ENCODE results near the gene VAMP1.
"Not testable (repeated sequence)": the region's sequence is repeated elsewhere in the genome, so short reads cannot be mapped to it uniquely, and the experiment has no call there.

Gene VAMP1, protein sequence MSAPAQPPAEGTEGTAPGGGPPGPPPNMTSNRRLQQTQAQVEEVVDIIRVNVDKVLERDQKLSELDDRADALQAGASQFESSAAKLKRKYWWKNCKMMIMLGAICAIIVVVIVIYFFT

DNA sequence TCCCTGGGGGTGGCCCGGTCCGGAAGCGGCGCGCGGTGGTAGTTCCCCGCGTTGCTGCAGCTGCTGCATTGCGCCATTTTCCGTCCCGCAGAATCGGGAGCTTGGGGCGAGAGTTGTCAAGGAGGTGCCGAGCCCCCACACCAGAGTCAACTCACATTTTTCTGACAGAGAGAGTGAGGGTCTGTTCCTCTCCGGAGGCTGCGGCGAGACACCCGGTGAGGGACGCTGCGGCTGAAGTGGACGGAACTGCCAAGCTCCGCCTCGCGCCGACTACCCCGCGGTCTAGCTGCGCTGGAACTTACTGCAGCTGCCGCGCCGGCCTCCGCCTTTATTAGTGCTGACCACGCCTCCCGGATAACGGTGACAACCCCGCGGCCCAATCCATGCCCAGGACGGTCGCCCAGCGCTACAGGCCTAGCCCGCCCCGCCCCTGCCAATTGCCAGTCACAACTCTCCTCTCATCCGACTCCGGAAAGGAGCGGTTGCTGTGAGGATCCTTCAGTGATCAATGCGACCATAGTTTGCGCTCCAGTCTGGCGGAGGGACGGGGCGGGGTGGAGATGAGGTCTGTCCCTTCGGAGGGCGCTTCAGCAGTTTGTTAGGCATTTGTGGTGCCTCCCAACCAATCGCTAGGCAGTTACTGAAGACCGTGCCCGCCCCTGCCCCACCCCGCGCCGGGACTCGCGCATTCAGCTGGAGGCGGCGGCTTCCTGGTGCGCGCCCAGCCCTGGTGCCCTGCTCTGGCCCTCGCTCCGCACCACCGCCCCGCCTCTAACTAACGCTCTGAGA lies at the start of gene VAMP1:
Gene VAMP1, minus strand, starts transcription at position 303 of the 789 bp plus-strand sequence. Its CDS starts 146 bp downstream, at position 157.
- no peaks in the 10 kb centered on the region for H3K27me3 ChIP-seq (ENCODE audit: control insufficient read depth in 1 of 2, insufficient read depth in 2 of 2, low read length in 2 of 2)
- H3K27ac ChIP-seq (ENCODE audit: low read length) = peak within 1 kb of the TSS; percentile 88
- peak within 1 kb of the TSS; percentile 51 to 84 for H3K9ac ChIP-seq (ENCODE audit: low read length in 2 of 2)
- no peaks in the 10 kb centered on the region for H3K9me3 ChIP-seq (ENCODE audit: control insufficient read depth in 2 of 2, low read length in 2 of 2)
- peaks cover 20% of the 10 kb centered on the region for H3K4me1 ChIP-seq (ENCODE audit: control insufficient read depth, insufficient read depth, low read length)
- peak within 1 kb of the TSS; percentile 87 to 90 for H3K4me3 ChIP-seq (ENCODE audit: low read length in 2 of 2)
- H3K36me3 ChIP-seq (ENCODE audit: control insufficient read depth in 2 of 2, insufficient read depth in 2 of 2, low read length in 2 of 2) = peaks cover 9% of the 10 kb centered on the region in 2 donors

DNA sequence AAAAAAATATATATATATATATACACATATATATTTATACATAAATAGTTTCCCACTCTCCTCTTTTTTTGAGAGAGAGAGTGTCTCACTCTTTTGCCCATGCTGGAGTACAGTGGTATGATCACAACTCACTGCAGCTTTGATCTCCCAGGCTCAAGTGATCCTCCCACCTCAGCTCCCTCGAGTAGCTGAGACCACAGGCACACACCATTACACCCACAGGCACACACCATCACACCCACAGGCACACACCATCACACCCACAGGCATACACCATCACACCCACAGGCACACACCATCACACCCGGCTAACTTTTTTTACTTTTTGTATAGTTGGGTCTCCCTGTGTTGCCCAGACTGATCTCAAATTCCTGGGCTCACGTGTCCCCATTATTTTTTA lies 49.7 kb upstream of the VAMP1 start:
- Histone ChIP-seq H3K36me3 (ENCODE audit: control insufficient read depth in 2 of 2, insufficient read depth in 2 of 2, low read length in 2 of 2) (peaks cover 47 to 50% of the 10 kb centered on the region in 2 donors), H3K9me3 (ENCODE audit: control insufficient read depth in 2 of 2, low read length in 2 of 2) (no peaks in the 10 kb centered on the region), H3K9ac (ENCODE audit: low read length in 2 of 2) (no peak overlapping the region), H3K4me1 (ENCODE audit: control insufficient read depth, insufficient read depth, low read length) (no peaks in the 10 kb centered on the region), H3K27ac (ENCODE audit: low read length) (no peak overlapping the region), H3K4me3 (ENCODE audit: low read length in 2 of 2) (no peak overlapping the region), H3K27me3 (ENCODE audit: control insufficient read depth in 1 of 2, insufficient read depth in 2 of 2, low read length in 2 of 2) (no peaks in the 10 kb centered on the region)

DNA sequence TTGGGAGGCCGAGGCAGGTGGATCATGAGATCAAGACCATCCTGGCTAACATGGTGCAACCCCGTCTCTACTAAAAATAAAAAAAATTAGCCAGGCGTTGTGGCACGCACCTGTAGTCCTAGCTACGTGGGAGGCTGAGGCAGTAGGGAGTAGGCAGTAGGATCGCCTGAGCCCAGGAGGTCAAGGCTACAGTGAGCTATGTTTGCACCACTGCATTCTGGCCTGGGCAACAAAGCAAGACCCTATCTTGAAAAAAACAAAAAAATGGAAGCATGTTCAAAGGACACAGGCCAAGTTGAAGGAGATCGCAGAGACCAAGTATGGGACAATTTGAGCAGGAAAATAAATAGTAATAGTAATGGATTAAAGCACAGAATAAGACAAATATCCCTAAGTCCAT lies 37.6 kb upstream of the VAMP1 start:
- Histone ChIP-seq H3K27ac (ENCODE audit: low read length) (peak overlapping the region; percentile 24), H3K4me3 (ENCODE audit: low read length in 2 of 2) (no peak overlapping the region), H3K9ac (ENCODE audit: low read length in 2 of 2) (no peak overlapping the region), H3K9me3 (ENCODE audit: control insufficient read depth in 2 of 2, low read length in 2 of 2) (no peaks in the 10 kb centered on the region), H3K27me3 (ENCODE audit: control insufficient read depth in 1 of 2, insufficient read depth in 2 of 2, low read length in 2 of 2) (no peaks in the 10 kb centered on the region), H3K36me3 (ENCODE audit: control insufficient read depth in 2 of 2, insufficient read depth in 2 of 2, low read length in 2 of 2) (peaks cover 13 to 18% of the 10 kb centered on the region in 2 donors), H3K4me1 (ENCODE audit: control insufficient read depth, insufficient read depth, low read length) (no peaks in the 10 kb centered on the region)

DNA sequence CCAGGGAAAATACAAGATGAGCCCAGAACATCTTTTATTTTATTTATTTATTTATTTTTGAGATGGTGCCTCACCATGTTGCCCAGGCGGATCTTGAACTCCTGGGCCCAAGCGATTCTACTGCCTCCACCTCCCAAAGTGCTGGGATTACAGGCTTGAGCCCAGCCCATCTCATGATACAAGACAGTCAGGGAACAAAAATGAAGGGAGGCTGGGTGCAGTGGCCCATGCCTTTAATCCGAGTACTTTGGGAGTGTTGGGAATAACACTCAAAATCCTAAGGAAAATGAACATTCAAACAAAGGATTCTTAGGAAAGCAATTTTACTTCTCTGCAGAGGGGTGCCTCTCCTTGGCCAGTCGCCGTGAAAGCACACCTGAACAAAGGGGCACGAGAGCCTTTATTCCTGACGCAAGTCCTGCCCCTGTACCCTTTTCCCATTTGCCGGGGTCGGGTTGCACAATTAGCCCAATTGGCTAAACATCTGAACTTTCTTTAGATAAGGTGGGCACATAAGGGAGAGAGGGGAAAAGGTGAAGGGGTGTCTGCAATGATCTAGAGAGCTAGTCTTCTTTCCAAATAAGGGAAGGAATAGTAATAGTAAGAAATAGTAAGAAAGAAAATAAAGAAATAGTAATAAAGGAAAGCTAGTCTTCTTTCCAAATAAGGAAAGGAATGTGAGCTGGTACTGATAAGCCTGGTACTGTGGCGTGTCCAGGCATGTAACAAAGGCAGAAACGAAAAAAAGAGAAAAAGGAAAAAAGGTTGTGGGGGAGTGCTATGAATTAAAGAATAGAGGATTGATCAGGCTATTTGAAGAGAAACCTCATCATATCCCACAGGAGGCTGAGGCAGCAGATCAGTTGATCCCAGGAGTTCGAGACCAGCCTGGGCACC lies 36.9 kb upstream of the VAMP1 start:
- Histone ChIP-seq H3K9me3 (ENCODE audit: control insufficient read depth in 2 of 2, low read length in 2 of 2) (no peaks in the 10 kb centered on the region), H3K27me3 (ENCODE audit: control insufficient read depth in 1 of 2, insufficient read depth in 2 of 2, low read length in 2 of 2) (no peaks in the 10 kb centered on the region), H3K36me3 (ENCODE audit: control insufficient read depth in 2 of 2, insufficient read depth in 2 of 2, low read length in 2 of 2) (peaks cover 8 to 11% of the 10 kb centered on the region in 2 donors), H3K4me1 (ENCODE audit: control insufficient read depth, insufficient read depth, low read length) (no peaks in the 10 kb centered on the region), H3K27ac (ENCODE audit: low read length) (peak overlapping the region; percentile 24), H3K9ac (ENCODE audit: low read length in 2 of 2) (no peak overlapping the region), H3K4me3 (ENCODE audit: low read length in 2 of 2) (no peak overlapping the region)

DNA sequence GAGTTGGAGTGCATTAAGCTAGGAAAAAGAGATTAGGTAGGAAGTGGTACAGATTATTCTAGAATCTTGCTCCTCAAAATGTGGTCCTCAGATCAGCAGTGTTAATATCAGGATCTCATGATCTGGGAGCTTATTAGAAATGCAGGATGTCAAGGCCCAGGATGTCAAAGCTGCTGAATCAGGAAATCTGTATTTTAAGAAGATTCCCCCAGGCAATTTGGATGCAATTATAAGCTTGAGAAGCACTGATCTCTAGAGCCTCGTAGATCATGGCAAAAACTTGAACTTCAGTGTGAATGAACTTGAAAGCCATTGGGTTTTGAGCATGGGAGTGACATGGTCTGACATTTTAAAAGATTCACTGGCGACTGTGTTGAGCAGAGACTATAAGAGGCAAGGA lies 30.0 kb upstream of the VAMP1 start:
- no peaks in the 10 kb centered on the region for H3K4me1 ChIP-seq (ENCODE audit: control insufficient read depth, insufficient read depth, low read length)
- H3K36me3 ChIP-seq (ENCODE audit: control insufficient read depth in 2 of 2, insufficient read depth in 2 of 2, low read length in 2 of 2) = no peaks in the 10 kb centered on the region
- no peak overlapping the region for H3K9ac ChIP-seq (ENCODE audit: low read length in 2 of 2)
- H3K27ac ChIP-seq (ENCODE audit: low read length) = no peak overlapping the region
- H3K4me3 ChIP-seq (ENCODE audit: low read length in 2 of 2) = no peak overlapping the region
- H3K9me3 ChIP-seq (ENCODE audit: control insufficient read depth in 2 of 2, low read length in 2 of 2) = no peaks in the 10 kb centered on the region
- no peaks in the 10 kb centered on the region for H3K27me3 ChIP-seq (ENCODE audit: control insufficient read depth in 1 of 2, insufficient read depth in 2 of 2, low read length in 2 of 2)

DNA sequence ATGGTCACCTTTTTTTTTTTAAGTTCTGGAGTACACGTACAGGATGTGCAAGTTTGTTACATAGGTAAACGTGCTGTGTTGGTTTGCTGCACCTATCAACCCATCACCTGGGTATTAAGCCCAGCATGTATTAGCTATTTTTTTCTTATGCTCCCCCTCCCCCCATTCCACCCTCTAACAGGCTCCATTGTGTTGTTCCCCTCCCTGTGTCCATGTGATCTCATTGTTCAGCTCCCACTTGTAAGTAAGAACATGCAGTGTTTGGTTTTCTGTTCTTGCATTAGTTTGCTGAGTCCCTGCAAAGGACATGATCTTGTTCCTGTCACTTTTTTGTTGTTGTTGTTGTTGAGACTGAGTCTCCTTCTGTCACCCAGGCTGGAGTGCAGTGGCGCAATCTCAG lies 26.8 kb upstream of the VAMP1 start:
- H3K36me3 ChIP-seq (ENCODE audit: control insufficient read depth in 2 of 2, insufficient read depth in 2 of 2, low read length in 2 of 2); H3K4me1 ChIP-seq (ENCODE audit: control insufficient read depth, insufficient read depth, low read length); H3K27me3 ChIP-seq (ENCODE audit: control insufficient read depth in 1 of 2, insufficient read depth in 2 of 2, low read length in 2 of 2); H3K9me3 ChIP-seq (ENCODE audit: control insufficient read depth in 2 of 2, low read length in 2 of 2); H3K9ac ChIP-seq (ENCODE audit: low read length in 2 of 2); H3K4me3 ChIP-seq (ENCODE audit: low read length in 2 of 2); H3K27ac ChIP-seq (ENCODE audit: low read length): not testable (repeated sequence)

DNA sequence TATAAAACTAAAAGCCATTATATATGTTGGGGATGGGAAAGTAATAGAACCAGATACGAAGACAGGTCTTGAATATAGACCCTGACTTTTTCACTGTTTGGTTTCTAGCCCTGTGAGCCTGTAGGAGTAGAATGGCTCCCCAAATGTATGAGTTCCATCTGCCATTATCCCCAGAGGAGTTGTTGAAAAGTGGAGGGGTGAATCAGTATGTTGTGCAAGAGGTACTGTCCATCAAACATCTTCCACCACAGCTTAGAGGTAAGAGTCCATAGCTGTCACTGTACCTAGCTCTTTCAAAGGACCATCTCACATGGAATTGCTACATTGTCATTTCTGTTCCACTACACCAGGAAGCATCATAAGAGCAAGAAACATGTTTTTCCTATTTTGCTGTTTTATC lies 24.5 kb upstream of the VAMP1 start:
- Histone ChIP-seq H3K4me3 (ENCODE audit: low read length in 2 of 2) (peak overlapping the region in 1 of 2 donors; percentile 98), H3K27ac (ENCODE audit: low read length) (no peak overlapping the region), H3K9me3 (ENCODE audit: control insufficient read depth in 2 of 2, low read length in 2 of 2) (no peaks in the 10 kb centered on the region), H3K9ac (ENCODE audit: low read length in 2 of 2) (no peak overlapping the region), H3K4me1 (ENCODE audit: control insufficient read depth, insufficient read depth, low read length) (peaks cover 12% of the 10 kb centered on the region), H3K27me3 (ENCODE audit: control insufficient read depth in 1 of 2, insufficient read depth in 2 of 2, low read length in 2 of 2) (no peaks in the 10 kb centered on the region), H3K36me3 (ENCODE audit: control insufficient read depth in 2 of 2, insufficient read depth in 2 of 2, low read length in 2 of 2) (peaks cover 0 to 2% of the 10 kb centered on the region in 2 donors)

DNA sequence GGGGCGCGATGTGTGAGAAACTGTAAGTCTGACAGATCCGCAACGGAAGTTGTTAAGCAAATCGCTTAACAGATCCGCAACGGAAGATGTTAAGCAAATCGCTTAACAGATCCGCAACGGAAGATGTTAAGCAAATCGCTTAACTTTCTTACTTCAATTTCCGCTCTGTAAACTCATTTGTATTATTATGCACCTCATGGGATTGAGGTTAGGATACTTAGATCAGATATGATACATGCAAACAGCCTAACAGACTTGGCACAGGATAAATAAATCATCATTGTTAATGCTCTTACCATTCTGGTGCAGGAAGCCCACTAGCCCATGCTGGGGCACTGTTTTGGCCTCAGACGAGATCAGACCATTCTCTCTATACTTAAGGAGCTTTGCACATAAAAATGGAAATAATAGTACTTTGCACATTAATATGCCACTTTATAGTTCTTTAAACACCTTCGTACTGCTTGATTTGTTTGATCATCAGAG lies 23.8 kb upstream of the VAMP1 start:
- H3K36me3 ChIP-seq (ENCODE audit: control insufficient read depth in 2 of 2, insufficient read depth in 2 of 2, low read length in 2 of 2) = peaks cover 0 to 2% of the 10 kb centered on the region in 2 donors

DNA sequence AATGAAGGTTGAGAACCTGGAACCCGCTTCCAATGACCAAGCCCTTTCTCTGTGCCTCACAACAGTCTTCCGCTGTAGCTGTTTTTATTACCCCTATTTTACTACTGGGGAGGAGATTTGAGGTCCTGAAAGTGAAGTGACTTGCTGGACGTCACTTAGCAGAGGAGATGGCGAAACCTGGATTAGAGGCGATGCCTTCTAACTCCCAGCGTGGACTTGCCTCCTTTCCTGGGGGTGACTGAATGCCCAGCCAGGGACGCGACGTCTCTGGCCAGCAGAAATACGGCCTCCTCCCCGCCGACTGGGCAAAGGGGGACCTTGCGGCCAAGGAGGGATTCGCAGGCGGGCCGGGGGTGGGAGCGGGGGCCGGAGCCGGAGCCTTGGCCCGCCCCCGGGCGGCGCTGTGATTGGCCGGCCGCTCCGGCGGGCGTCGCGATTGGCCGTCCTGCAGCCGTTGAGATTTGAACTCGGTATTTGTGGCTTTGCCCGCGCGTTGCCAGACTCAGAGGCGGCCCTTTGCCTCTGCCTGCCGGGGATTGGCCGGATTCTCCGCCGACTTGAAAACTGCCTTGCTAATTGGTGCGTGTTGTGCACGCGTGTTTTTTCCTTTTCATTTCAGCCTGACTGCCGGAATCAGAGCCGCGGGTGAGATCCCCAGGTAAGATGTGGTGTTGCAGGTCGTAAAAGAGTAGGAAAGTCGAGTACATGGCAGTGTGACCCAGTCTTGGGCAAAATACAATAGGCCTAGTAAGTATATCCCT lies 23.2 kb upstream of the VAMP1 start, which contains the start of gene NCAPD2:
Gene NCAPD2, plus strand, starts transcription at position 606 of the 761 bp plus-strand sequence. CDS start 997 bp downstream, outside the sequence.
- H3K27me3 ChIP-seq (ENCODE audit: control insufficient read depth in 1 of 2, insufficient read depth in 2 of 2, low read length in 2 of 2) = no peaks in the 10 kb centered on the region
- H3K4me1 ChIP-seq (ENCODE audit: control insufficient read depth, insufficient read depth, low read length) = peaks cover 12% of the 10 kb centered on the region
- peak within 1 kb of the TSS; percentile 91 to 99 for H3K9ac ChIP-seq (ENCODE audit: low read length in 2 of 2)
- H3K36me3 ChIP-seq (ENCODE audit: control insufficient read depth in 2 of 2, insufficient read depth in 2 of 2, low read length in 2 of 2) = peaks cover 0 to 2% of the 10 kb centered on the region in 2 donors
- peak within 1 kb of the TSS; percentile 98 for H3K27ac ChIP-seq (ENCODE audit: low read length)
- H3K9me3 ChIP-seq (ENCODE audit: control insufficient read depth in 2 of 2, low read length in 2 of 2) = no peaks in the 10 kb centered on the region
- peak within 1 kb of the TSS; percentile 95 to 98 for H3K4me3 ChIP-seq (ENCODE audit: low read length in 2 of 2)

More for the DNA sequence above, 23.8 kb upstream of the VAMP1 start:
- H3K9me3 ChIP-seq (ENCODE audit: control insufficient read depth in 2 of 2, low read length in 2 of 2) = no peaks in the 10 kb centered on the region
- H3K9ac ChIP-seq (ENCODE audit: low read length in 2 of 2) = peak overlapping the region; percentile 21 to 58
- peak overlapping the region; percentile 98 for H3K27ac ChIP-seq (ENCODE audit: low read length)
- peak overlapping the region; percentile 94 to 98 for H3K4me3 ChIP-seq (ENCODE audit: low read length in 2 of 2)
- peaks cover 12% of the 10 kb centered on the region for H3K4me1 ChIP-seq (ENCODE audit: control insufficient read depth, insufficient read depth, low read length)
- H3K27me3 ChIP-seq (ENCODE audit: control insufficient read depth in 1 of 2, insufficient read depth in 2 of 2, low read length in 2 of 2) = no peaks in the 10 kb centered on the region

Measured in stomach smooth muscle (tissue), 2 donors.